GM23338 (cell line): ENCODE results near the gene MARCHF9. TPM values are rescaled to one million over a fixed set of nuclear protein-coding genes. Genes with fewer than 3 reads are reported as not detected.
A peak's percentile ranks its signal among the peaks of the same experiment; 100 is the strongest.

ENCODE experiments used
- ATAC-seq: fragments of 200-7000 bp; cut with Tn5 transposase; 3 replicates; pipeline ENCODE4 v1.9.1; 2020
- DNase-seq: peaks from one replicate; pipeline ENCODE4 v3.0.0-alpha.2; 2015; ENCODE audit warnings: low spot score
- H2AFZ ChIP-seq: fragments of 200-600 bp; sonication (generic); 2 replicates; pipeline ENCODE4 v1.8.0; 2016; ENCODE audit warnings: antibody characterized with exemption, mild to moderate bottlenecking, moderate library complexity
- H3F3A ChIP-seq: fragments of 200-600 bp; sonication (generic); replicated peaks from 2 replicates; pipeline ENCODE4 v1.8.0; 2017; ENCODE audit warnings: antibody characterized with exemption, mixed run types, low read depth
- H3K27ac ChIP-seq: fragments of 200-600 bp; sonication (generic); 2 replicates; pipeline ENCODE4 v1.6.1; 2016; ENCODE audit warnings: low read depth
- H3K27me3 ChIP-seq: fragments of 200-600 bp; sonication (generic); 2 replicates; pipeline ENCODE4 v1.8.0; 2016; ENCODE audit warnings: mild to moderate bottlenecking, mixed run types, moderate library complexity; ENCODE audit not compliant: insufficient read depth
- H3K36me3 ChIP-seq: fragments of 200-600 bp; sonication (generic); 2 replicates; pipeline ENCODE4 v1.8.0; 2016; ENCODE audit warnings: mild to moderate bottlenecking; ENCODE audit not compliant: insufficient read depth
- H3K4me1 ChIP-seq: fragments of 200-600 bp; sonication (generic); 2 replicates; pipeline ENCODE4 v1.8.0; 2016; ENCODE audit warnings: mild to moderate bottlenecking, moderate library complexity; ENCODE audit not compliant: insufficient read depth
- H3K4me2 ChIP-seq: fragments of 200-600 bp; sonication (generic); 2 replicates; pipeline ENCODE4 v1.7.1; 2017; ENCODE audit warnings: mixed run types
- H3K4me3 ChIP-seq: fragments of 200-600 bp; sonication (generic); 2 replicates; pipeline ENCODE4 v1.6.1; 2016; ENCODE audit warnings: mixed run types
- H3K79me2 ChIP-seq: fragments of 200-600 bp; sonication (generic); replicated peaks from 2 replicates; pipeline ENCODE4 v1.8.0; 2017; ENCODE audit warnings: mild to moderate bottlenecking; ENCODE audit not compliant: insufficient read depth
- H3K9me2 ChIP-seq: fragments of 200-600 bp; sonication (generic); 2 replicates; pipeline ENCODE4 v1.8.0; 2017; ENCODE audit not compliant: insufficient read depth
- H4K20me1 ChIP-seq: fragments of 200-600 bp; sonication (generic); replicated peaks from 2 replicates; pipeline ENCODE4 v1.8.0; 2017; ENCODE audit warnings: mild to moderate bottlenecking; ENCODE audit not compliant: insufficient read depth
- H3K27ac Mint-ChIP-seq: 2 replicates; pipeline ENCODE4 v1.8.0; 2020; ENCODE audit warnings: inconsistent platforms, mild to moderate bottlenecking, moderate library complexity, mixed read lengths
- H3K27me3 Mint-ChIP-seq: 3 replicates; pipeline ENCODE4 v1.8.0; 2022; ENCODE audit warnings: low read depth, mild to moderate bottlenecking, moderate library complexity, mixed read lengths, inconsistent platforms; ENCODE audit not compliant: insufficient read depth, poor library complexity
- H3K36me3 Mint-ChIP-seq: 3 replicates; pipeline ENCODE4 v1.8.0; 2021; ENCODE audit warnings: low read depth, mild to moderate bottlenecking, inconsistent platforms, moderate library complexity, mixed read lengths
- H3K4me1 Mint-ChIP-seq: 3 replicates; pipeline ENCODE4 v1.8.0; 2020; ENCODE audit warnings: mild to moderate bottlenecking, inconsistent platforms, mixed read lengths
- H3K4me3 Mint-ChIP-seq: 3 replicates; pipeline ENCODE4 v1.8.0; 2021; ENCODE audit warnings: moderate library complexity, mild to moderate bottlenecking, inconsistent platforms, mixed read lengths
- H3K9me3 Mint-ChIP-seq: 3 replicates; pipeline ENCODE4 v1.8.0; 2020; ENCODE audit warnings: moderate library complexity, mild to moderate bottlenecking, inconsistent platforms, mixed read lengths
- CREB1 ChIP-seq: fragments of 250-450 bp; sonication (Bioruptor Pico); IDR thresholded peaks from 2 replicates; pipeline ENCODE4 v1.5.0; 2020; ENCODE audit warnings: low read depth, mild to moderate bottlenecking, moderate library complexity
- EZH2 ChIP-seq: fragments of 200-600 bp; sonication (generic); IDR thresholded peaks from one replicate; pipeline ENCODE4 v1.8.0; 2017; ENCODE audit warnings: antibody characterized with exemption, mild to moderate bottlenecking, low read depth; ENCODE audit not compliant: unreplicated experiment
- EZH2phosphoT487 ChIP-seq: fragments of 200-600 bp; sonication (generic); IDR thresholded peaks from one replicate; pipeline ENCODE4 v1.8.1; 2018; ENCODE audit warnings: antibody characterized with exemption; ENCODE audit not compliant: unreplicated experiment
- JUNB ChIP-seq: IDR thresholded peaks from one replicate; pipeline ENCODE4 v1.6.1; 2016; ENCODE audit warnings: antibody characterized with exemption; ENCODE audit not compliant: unreplicated experiment
- ZNF331 ChIP-seq: fragments of 250-450 bp; sonication (Bioruptor Pico); IDR thresholded peaks from 2 replicates; pipeline ENCODE4 v1.5.0; 2020; ENCODE audit warnings: low read depth, mild to moderate bottlenecking, moderate library complexity
- polyA plus RNA-seq: library from polyadenylated mRNA; unstranded; fragments of >200 nt; fragmentation: Nextera tagmentation; extraction: Ambion mirVana; gene quantifications from 2 replicates; pipeline ENCODE4 v1.2.1, GENCODE V29; 2016
- total RNA-seq: library from RNA; depleted of rRNA; stranded (reverse); fragments of >200 nt; shearing (Covaris generic); gene quantifications from 2 replicates; pipeline ENCODE4 v1.2.3, GENCODE V29; 2014
- TF ChIP-seq, protein P1 (sequence below): IDR thresholded peaks from one replicate; pipeline ENCODE4 v1.6.1; 2018; ENCODE audit warnings: antibody characterized with exemption; ENCODE audit not compliant: unreplicated experiment
- TF ChIP-seq, protein P2 (sequence below), 2 experiments: fragments of 200-600 bp in 1 of 2; sonication (generic) in 1 of 2; conservative IDR thresholded peaks; 2 replicates each; pipeline versions ENCODE4 v1.5.1 to v1.6.1; 2016 to 2017; ENCODE audit warnings: antibody characterized with exemption in 2 of 2, low read depth in 2 of 2, mild to moderate bottlenecking in 2 of 2, moderate library complexity in 1 of 2
- TF ChIP-seq, protein P3 (sequence below): IDR thresholded peaks from 2 replicates; pipeline ENCODE4 v1.6.1; 2016; ENCODE audit warnings: antibody characterized with exemption

Gene MARCHF9
- total and polyA plus RNA-seq, 2 experiments from 2014 or later, result 2.9 to 3.3 TPM

DNA sequence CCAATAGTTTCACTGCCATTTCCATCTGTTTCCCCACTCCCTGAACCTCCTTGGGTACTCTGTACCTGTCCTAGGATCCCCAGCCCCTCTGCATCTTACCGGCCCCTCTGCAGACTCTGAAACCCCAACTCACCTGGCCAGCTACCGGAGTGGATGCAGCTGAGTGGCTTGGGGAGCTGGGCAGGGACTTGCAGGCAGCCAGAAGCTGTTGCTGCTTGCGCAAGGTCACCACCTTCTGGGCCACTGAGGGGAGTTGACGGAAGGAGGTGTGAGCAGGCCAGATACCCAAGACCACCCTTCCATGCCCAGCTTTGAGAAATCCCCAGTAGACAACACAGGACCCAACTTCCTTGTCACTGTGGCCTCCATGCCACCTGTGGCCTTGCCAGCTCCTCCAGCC lies 22.6 kb upstream of the MARCHF9 start:
- H3K9me2 ChIP-seq, result no peaks in the 10 kb centered on the region
- no peak overlapping the region for H3K4me2 ChIP-seq
- H4K20me1 ChIP-seq, result no peaks in the 10 kb centered on the region; the same call in 1 of the 2 replicates
- no peaks in the 10 kb centered on the region for H3K36me3 ChIP-seq
- peaks cover 10% of the 10 kb centered on the region for H3F3A ChIP-seq
- Mint-ChIP-seq H3K4me3 (no peak overlapping the region), H3K27ac (no peak overlapping the region), H3K9me3 (peaks cover 2% of the 10 kb centered on the region), H3K27me3 (peaks cover 99% of the 10 kb centered on the region), H3K4me1 (peaks cover 28% of the 10 kb centered on the region), H3K36me3 (no peaks in the 10 kb centered on the region; the same call in 2 of the 3 replicates)
- DNase-seq, result no peak
- no peaks in the 10 kb centered on the region for H3K79me2 ChIP-seq
- H3K27me3 ChIP-seq, result peaks cover 100% of the 10 kb centered on the region
- TF ChIP-seq, protein P1, sequence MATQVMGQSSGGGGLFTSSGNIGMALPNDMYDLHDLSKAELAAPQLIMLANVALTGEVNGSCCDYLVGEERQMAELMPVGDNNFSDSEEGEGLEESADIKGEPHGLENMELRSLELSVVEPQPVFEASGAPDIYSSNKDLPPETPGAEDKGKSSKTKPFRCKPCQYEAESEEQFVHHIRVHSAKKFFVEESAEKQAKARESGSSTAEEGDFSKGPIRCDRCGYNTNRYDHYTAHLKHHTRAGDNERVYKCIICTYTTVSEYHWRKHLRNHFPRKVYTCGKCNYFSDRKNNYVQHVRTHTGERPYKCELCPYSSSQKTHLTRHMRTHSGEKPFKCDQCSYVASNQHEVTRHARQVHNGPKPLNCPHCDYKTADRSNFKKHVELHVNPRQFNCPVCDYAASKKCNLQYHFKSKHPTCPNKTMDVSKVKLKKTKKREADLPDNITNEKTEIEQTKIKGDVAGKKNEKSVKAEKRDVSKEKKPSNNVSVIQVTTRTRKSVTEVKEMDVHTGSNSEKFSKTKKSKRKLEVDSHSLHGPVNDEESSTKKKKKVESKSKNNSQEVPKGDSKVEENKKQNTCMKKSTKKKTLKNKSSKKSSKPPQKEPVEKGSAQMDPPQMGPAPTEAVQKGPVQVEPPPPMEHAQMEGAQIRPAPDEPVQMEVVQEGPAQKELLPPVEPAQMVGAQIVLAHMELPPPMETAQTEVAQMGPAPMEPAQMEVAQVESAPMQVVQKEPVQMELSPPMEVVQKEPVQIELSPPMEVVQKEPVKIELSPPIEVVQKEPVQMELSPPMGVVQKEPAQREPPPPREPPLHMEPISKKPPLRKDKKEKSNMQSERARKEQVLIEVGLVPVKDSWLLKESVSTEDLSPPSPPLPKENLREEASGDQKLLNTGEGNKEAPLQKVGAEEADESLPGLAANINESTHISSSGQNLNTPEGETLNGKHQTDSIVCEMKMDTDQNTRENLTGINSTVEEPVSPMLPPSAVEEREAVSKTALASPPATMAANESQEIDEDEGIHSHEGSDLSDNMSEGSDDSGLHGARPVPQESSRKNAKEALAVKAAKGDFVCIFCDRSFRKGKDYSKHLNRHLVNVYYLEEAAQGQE, result no peak
- TF ChIP-seq, protein P2, sequence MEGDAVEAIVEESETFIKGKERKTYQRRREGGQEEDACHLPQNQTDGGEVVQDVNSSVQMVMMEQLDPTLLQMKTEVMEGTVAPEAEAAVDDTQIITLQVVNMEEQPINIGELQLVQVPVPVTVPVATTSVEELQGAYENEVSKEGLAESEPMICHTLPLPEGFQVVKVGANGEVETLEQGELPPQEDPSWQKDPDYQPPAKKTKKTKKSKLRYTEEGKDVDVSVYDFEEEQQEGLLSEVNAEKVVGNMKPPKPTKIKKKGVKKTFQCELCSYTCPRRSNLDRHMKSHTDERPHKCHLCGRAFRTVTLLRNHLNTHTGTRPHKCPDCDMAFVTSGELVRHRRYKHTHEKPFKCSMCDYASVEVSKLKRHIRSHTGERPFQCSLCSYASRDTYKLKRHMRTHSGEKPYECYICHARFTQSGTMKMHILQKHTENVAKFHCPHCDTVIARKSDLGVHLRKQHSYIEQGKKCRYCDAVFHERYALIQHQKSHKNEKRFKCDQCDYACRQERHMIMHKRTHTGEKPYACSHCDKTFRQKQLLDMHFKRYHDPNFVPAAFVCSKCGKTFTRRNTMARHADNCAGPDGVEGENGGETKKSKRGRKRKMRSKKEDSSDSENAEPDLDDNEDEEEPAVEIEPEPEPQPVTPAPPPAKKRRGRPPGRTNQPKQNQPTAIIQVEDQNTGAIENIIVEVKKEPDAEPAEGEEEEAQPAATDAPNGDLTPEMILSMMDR (conservative IDR thresholded peaks at IDR 0.05; ENCODE audit: low read depth in 2 of 2), result peak in 1 of 2 experiments; percentile 15; a peak in 1 of 4 replicates
- no peak for ATAC-seq
- no peak overlapping the region for H3K27ac ChIP-seq
- H3K4me3 ChIP-seq, result no peak overlapping the region
- no peak overlapping the region for H2AFZ ChIP-seq
- peaks cover 15% of the 10 kb centered on the region for H3K4me1 ChIP-seq

DNA sequence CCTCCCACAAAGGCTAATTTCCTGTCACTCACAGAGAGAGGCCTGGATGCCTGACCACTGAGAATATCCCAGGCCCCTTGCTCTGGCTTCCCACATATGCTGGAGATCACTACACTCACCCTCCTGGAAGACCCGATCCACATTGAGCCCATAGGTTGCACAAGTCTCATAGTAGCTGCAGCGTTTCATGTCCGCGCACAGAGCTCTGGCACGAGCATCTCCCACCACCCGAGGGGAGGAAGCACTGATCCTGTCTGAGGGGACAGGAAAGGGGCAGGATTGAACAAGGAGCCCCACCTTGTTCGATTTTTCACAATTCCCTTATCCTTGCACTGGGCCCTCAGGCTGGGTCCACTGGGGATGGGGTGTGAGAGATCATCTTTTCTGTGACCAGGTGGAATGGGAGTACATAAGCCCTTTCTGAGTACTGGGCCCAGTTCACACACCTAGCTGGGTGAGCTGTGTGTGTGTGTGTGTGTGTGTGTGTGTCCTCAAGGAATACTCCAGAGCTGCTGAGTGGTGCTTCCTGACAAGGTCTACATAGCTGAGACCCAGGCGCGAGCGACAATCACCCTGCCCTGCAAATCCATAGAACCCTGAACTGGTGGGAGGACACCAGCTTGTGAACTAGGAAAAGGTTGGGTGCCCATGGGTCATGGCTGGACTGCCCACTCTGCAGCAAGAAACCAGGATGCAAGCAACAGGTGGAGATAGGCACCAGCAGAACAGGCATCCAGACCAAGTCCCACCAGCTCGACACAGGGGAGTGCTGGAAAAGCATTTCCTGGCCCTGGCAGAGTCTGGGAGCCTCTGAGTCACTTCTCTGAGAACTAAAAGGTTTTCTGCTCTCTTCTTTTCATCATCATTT lies 21.9 kb upstream of the MARCHF9 start:
- Histone ChIP-seq H3K9me2 (no peaks in the 10 kb centered on the region), H3K4me1 (peaks cover 15% of the 10 kb centered on the region), H2AFZ (no peak overlapping the region), H3K4me2 (no peak overlapping the region), H3K27me3 (peaks cover 100% of the 10 kb centered on the region), H3K4me3 (no peak overlapping the region), H3F3A (peaks cover 10% of the 10 kb centered on the region), H3K27ac (no peak overlapping the region), H3K79me2 (no peaks in the 10 kb centered on the region), H4K20me1 (no peaks in the 10 kb centered on the region; the same call in 1 of the 2 replicates), H3K36me3 (no peaks in the 10 kb centered on the region)
- Mint-ChIP-seq H3K4me1 (peaks cover 24% of the 10 kb centered on the region), H3K4me3 (no peak overlapping the region), H3K27ac (no peak overlapping the region), H3K36me3 (no peaks in the 10 kb centered on the region; the same call in 2 of the 3 replicates), H3K9me3 (peaks cover 2% of the 10 kb centered on the region), H3K27me3 (peaks cover 95% of the 10 kb centered on the region)
- ATAC-seq, result no peak
- DNase-seq, result no peak
- TF ChIP-seq EZH2phosphoT487, result no peak
- TF ChIP-seq ZNF331, result no peak
- TF ChIP-seq EZH2, result no peak
- TF ChIP-seq CREB1, result no peak
- TF ChIP-seq JUNB, result no peak
- TF ChIP-seq, protein P3, sequence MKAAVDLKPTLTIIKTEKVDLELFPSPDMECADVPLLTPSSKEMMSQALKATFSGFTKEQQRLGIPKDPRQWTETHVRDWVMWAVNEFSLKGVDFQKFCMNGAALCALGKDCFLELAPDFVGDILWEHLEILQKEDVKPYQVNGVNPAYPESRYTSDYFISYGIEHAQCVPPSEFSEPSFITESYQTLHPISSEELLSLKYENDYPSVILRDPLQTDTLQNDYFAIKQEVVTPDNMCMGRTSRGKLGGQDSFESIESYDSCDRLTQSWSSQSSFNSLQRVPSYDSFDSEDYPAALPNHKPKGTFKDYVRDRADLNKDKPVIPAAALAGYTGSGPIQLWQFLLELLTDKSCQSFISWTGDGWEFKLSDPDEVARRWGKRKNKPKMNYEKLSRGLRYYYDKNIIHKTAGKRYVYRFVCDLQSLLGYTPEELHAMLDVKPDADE, result no peak
